ENCODE data around the gene ZRANB3. TPM values are rescaled to one million over a fixed set of nuclear protein-coding genes. Genes with fewer than 3 reads are reported as not detected.

The ZRANB3 gene
- total RNA-seq, 1 donor from 2014 or later = 7.0 TPM

DNA sequence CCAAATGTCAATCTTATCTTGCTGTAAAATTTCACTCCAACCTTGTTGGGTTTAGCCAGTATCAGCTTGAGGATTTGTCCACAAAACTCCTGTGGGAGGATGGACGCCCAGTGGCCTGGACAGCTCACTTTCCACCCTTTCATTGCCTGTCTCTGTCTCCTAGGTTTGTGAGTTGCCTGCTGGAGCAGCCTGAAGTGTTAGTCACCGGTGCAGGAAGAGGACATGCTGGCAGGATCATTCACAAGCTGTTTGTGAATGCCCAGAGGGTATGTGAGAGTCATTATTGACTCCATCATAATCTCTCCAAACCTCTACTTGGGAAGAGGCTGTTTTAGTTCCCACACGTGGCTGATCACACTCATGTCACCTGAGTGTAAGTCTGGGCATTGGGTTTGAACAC lies 366.6 kb downstream of the ZRANB3 start:
- H3K9me3 Mint-ChIP-seq (ENCODE audit: low read depth) = no peaks in the 10 kb centered on the region
- H3K4me1 Mint-ChIP-seq (ENCODE audit: low read depth) = peaks cover 4% of the 10 kb centered on the region
- peaks cover 29% of the 10 kb centered on the region for H3K36me3 Mint-ChIP-seq (ENCODE audit: low read depth)
- H3K4me3 Mint-ChIP-seq (ENCODE audit: unreplicated experiment) = no peak overlapping the region
- TF ChIP-seq, protein P1, sequence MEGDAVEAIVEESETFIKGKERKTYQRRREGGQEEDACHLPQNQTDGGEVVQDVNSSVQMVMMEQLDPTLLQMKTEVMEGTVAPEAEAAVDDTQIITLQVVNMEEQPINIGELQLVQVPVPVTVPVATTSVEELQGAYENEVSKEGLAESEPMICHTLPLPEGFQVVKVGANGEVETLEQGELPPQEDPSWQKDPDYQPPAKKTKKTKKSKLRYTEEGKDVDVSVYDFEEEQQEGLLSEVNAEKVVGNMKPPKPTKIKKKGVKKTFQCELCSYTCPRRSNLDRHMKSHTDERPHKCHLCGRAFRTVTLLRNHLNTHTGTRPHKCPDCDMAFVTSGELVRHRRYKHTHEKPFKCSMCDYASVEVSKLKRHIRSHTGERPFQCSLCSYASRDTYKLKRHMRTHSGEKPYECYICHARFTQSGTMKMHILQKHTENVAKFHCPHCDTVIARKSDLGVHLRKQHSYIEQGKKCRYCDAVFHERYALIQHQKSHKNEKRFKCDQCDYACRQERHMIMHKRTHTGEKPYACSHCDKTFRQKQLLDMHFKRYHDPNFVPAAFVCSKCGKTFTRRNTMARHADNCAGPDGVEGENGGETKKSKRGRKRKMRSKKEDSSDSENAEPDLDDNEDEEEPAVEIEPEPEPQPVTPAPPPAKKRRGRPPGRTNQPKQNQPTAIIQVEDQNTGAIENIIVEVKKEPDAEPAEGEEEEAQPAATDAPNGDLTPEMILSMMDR (IDR thresholded peaks at IDR 0.05) = no peak
- H3K27me3 Mint-ChIP-seq (ENCODE audit: low read depth) = no peaks in the 10 kb centered on the region
- H3K27ac Mint-ChIP-seq (ENCODE audit: unreplicated experiment) = no peak overlapping the region
- DNase-seq (ENCODE audit: low spot score) = no peak

DNA sequence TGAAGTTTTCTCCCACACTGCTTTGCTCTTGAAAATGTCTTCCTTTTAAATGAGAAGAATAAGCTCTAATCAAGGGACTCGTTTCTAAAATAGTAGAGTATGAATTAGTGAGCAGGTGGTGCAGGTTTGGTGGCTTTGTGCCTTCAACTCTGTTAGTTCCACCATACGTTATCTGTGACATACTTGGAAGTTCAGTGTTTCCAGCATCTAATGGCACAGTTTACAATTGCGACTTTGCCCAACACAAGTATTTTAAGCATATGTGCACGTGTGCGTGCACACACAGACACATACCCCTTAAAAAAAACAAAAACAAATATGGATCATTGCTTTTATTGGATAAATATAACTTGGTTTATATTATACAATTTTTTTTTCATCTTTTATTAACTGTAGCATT lies 367.1 kb downstream of the ZRANB3 start:
- Mint-ChIP-seq H3K4me3 (ENCODE audit: unreplicated experiment) (no peak overlapping the region), H3K36me3 (ENCODE audit: low read depth) (peaks cover 27% of the 10 kb centered on the region)
- TF ChIP-seq, protein P1 (IDR thresholded peaks at IDR 0.05) = no peak

DNA sequence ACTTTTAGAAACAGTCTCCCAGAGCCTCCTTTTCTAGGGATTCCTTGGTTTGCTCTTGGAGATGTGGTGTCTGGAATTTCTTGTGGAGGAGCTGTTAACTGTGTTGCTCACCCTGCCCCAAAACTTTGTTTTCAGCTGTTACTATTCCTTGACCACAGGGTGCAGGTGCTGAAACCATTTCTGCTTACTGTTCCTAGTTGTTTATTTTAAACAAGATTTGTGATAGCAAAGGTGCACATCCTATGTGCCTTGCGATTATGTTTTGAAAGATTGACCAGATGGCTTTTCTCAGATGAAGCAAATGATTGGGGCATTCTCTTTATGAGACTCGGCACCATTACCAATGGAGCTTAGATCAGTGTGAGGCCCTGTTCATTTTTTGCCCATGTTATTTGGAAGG lies 367.7 kb downstream of the ZRANB3 start:
- TF ChIP-seq, protein P1 (IDR thresholded peaks at IDR 0.05) = no peak
- no peak for DNase-seq (ENCODE audit: low spot score)
- Mint-ChIP-seq H3K4me1 (ENCODE audit: low read depth) (peaks cover 4% of the 10 kb centered on the region), H3K27ac (ENCODE audit: unreplicated experiment) (no peak overlapping the region), H3K36me3 (ENCODE audit: low read depth) (peaks cover 28% of the 10 kb centered on the region), H3K9me3 (ENCODE audit: low read depth) (no peaks in the 10 kb centered on the region), H3K4me3 (ENCODE audit: unreplicated experiment) (no peak overlapping the region), H3K27me3 (ENCODE audit: low read depth) (no peaks in the 10 kb centered on the region)

More for the DNA sequence above, 367.1 kb downstream of the ZRANB3 start:
- peaks cover 4% of the 10 kb centered on the region for H3K4me1 Mint-ChIP-seq (ENCODE audit: low read depth)
- DNase-seq (ENCODE audit: low spot score) = no peak
- no peaks in the 10 kb centered on the region for H3K27me3 Mint-ChIP-seq (ENCODE audit: low read depth)
- no peaks in the 10 kb centered on the region for H3K9me3 Mint-ChIP-seq (ENCODE audit: low read depth)
- H3K27ac Mint-ChIP-seq (ENCODE audit: unreplicated experiment) = no peak overlapping the region

DNA sequence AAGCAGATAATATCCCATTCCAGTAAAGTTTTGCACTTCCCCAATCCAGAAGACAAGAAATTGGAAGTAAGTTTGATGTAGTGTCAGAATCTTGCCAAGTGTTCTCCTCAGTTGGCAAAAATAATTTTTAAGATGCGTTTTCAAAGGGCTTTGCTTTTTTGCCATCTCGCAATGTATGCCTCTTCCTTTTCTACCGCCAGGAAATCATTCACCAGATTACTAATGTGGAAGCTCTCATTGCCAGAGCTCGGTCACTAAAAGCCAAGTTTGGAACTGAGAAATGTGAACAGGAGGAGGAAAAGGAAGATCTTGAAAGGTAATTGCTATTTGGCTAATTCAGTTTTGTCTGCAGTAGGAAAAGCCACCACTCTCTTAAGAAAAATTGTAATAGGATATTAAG lies 368.2 kb downstream of the ZRANB3 start:
- Mint-ChIP-seq H3K36me3 (ENCODE audit: low read depth) (peaks cover 29% of the 10 kb centered on the region), H3K4me1 (ENCODE audit: low read depth) (peaks cover 4% of the 10 kb centered on the region), H3K27me3 (ENCODE audit: low read depth) (no peaks in the 10 kb centered on the region), H3K27ac (ENCODE audit: unreplicated experiment) (no peak overlapping the region), H3K4me3 (ENCODE audit: unreplicated experiment) (no peak overlapping the region), H3K9me3 (ENCODE audit: low read depth) (no peaks in the 10 kb centered on the region)
- TF ChIP-seq, protein P1 (IDR thresholded peaks at IDR 0.05) = no peak
- DNase-seq (ENCODE audit: low spot score) = no peak

DNA sequence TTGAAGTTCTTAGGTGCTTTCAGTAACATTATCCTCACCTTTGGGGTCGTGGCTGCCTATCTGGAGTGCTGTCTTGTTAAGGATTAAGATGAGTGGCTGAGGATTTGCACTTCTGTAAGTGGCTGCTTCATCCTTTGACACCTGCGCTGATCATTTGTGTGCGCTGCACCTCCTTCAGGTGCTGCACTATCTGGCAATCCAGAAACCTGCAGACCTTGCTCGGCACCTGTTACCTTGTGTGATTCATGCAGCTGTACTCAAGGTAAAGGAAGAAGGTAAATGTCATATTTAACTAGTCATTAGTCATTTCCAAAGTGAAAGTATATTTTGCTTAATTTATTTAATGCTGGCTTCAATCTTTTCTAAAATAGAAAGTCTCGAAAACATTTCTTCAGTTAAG lies 368.6 kb downstream of the ZRANB3 start:
- peaks cover 29% of the 10 kb centered on the region for H3K36me3 Mint-ChIP-seq (ENCODE audit: low read depth)
- H3K9me3 Mint-ChIP-seq (ENCODE audit: low read depth) = no peaks in the 10 kb centered on the region
- H3K27ac Mint-ChIP-seq (ENCODE audit: unreplicated experiment) = no peak overlapping the region
- peaks cover 4% of the 10 kb centered on the region for H3K4me1 Mint-ChIP-seq (ENCODE audit: low read depth)
- no peak overlapping the region for H3K4me3 Mint-ChIP-seq (ENCODE audit: unreplicated experiment)
- H3K27me3 Mint-ChIP-seq (ENCODE audit: low read depth) = no peaks in the 10 kb centered on the region
- TF ChIP-seq, protein P1 (IDR thresholded peaks at IDR 0.05) = no peak
- no peak for DNase-seq (ENCODE audit: low spot score)

Measured in chondrocyte (in vitro differentiated cells).